IPS-20b (cell line): ENCODE results near the gene CDKAL1.
"Not testable (repeated sequence)": the region's sequence is repeated elsewhere in the genome, so short reads cannot be mapped to it uniquely, and the experiment has no call there.

Experiments used
- H3K27ac ChIP-seq: one replicate; pipeline ENCODE4 v1.5.1; 2013; ENCODE audit warnings: low read length
- H3K27me3 ChIP-seq: 2 replicates; pipeline ENCODE4 v1.6.1; 2013; ENCODE audit warnings: mild to moderate bottlenecking, low read length, inconsistent platforms; ENCODE audit not compliant: insufficient read depth
- H3K36me3 ChIP-seq: 2 replicates; pipeline ENCODE4 v1.6.1; 2013; ENCODE audit warnings: low read depth, mild to moderate bottlenecking, inconsistent platforms, low read length, moderate library complexity; ENCODE audit not compliant: insufficient read depth
- H3K4me1 ChIP-seq: 2 replicates; pipeline ENCODE4 v1.6.1; 2013; ENCODE audit warnings: mild to moderate bottlenecking, control low read depth, inconsistent platforms, low read length, moderate library complexity; ENCODE audit not compliant: insufficient read depth
- H3K4me3 ChIP-seq: 2 replicates; pipeline ENCODE4 v1.5.1; 2013; ENCODE audit warnings: mild to moderate bottlenecking, low read length, inconsistent platforms
- H3K9ac ChIP-seq: 2 replicates; pipeline ENCODE4 v1.6.1; 2013; ENCODE audit warnings: low read depth, mild to moderate bottlenecking, inconsistent platforms, low read length, moderate library complexity
- H3K9me3 ChIP-seq: 2 replicates; pipeline ENCODE4 v1.6.1; 2013; ENCODE audit warnings: mild to moderate bottlenecking, low read depth, low read length, inconsistent platforms; ENCODE audit not compliant: insufficient read depth

Gene CDKAL1

GRCh38 chr6:21190701-21191100 is 656.4 kb downstream of the CDKAL1 start:
- Histone ChIP-seq H3K9ac (no peak overlapping the region), H3K4me3 (no peak overlapping the region), H3K9me3 (no peaks in the 10 kb centered on the region), H3K27ac (no peak overlapping the region), H3K4me1 (peaks cover 32% of the 10 kb centered on the region), H3K36me3 (no peaks in the 10 kb centered on the region), H3K27me3 (no peaks in the 10 kb centered on the region)

- Histone ChIP-seq H3K9ac (no peak overlapping the region), H3K4me1 (peaks cover 9% of the 10 kb centered on the region; the same call in 1 of the 2 replicates), H3K27me3 (no peaks in the 10 kb centered on the region), H3K36me3 (no peaks in the 10 kb centered on the region), H3K4me3 (no peak overlapping the region), H3K9me3 (no peaks in the 10 kb centered on the region), H3K27ac (no peak overlapping the region)
Observed at GRCh38 chr6:21193790-21194475, 659.7 kb downstream of the CDKAL1 start.

- not testable (repeated sequence) for H3K36me3 ChIP-seq, H3K9me3 ChIP-seq, H3K9ac ChIP-seq, H3K4me3 ChIP-seq, H3K27ac ChIP-seq, H3K27me3 ChIP-seq
- H3K4me1 ChIP-seq, result peaks cover 17% of the 10 kb centered on the region; the same call in 1 of the 2 replicates
Observed at GRCh38 chr6:21195301-21195700, 661.0 kb downstream of the CDKAL1 start.

GRCh38 chr6:21198032-21198640 is 663.9 kb downstream of the CDKAL1 start:
- Histone ChIP-seq H3K36me3 (no peaks in the 10 kb centered on the region), H3K9me3 (no peaks in the 10 kb centered on the region), H3K9ac (no peak overlapping the region), H3K27me3 (no peaks in the 10 kb centered on the region), H3K4me1 (peaks cover 19% of the 10 kb centered on the region; the same call in 1 of the 2 replicates), H3K4me3 (no peak overlapping the region), H3K27ac (no peak overlapping the region)

- Histone ChIP-seq H3K4me3 (no peak overlapping the region), H3K36me3 (no peaks in the 10 kb centered on the region), H3K27me3 (no peaks in the 10 kb centered on the region), H3K4me1 (peaks cover 19% of the 10 kb centered on the region; the same call in 1 of the 2 replicates), H3K9ac (no peak overlapping the region; the same call in 1 of the 2 replicates), H3K9me3 (no peaks in the 10 kb centered on the region), H3K27ac (no peak overlapping the region)
Observed at GRCh38 chr6:21199262-21199661, 665.0 kb downstream of the CDKAL1 start.

GRCh38 chr6:21200134-21200870 is 666.0 kb downstream of the CDKAL1 start:
- no peak overlapping the region for H3K9ac ChIP-seq
- H3K4me3 ChIP-seq, result no peak overlapping the region
- H3K27ac ChIP-seq, result no peak overlapping the region
- no peaks in the 10 kb centered on the region for H3K27me3 ChIP-seq
- no peaks in the 10 kb centered on the region for H3K9me3 ChIP-seq
- H3K36me3 ChIP-seq, result no peaks in the 10 kb centered on the region
- H3K4me1 ChIP-seq, result peaks cover 19% of the 10 kb centered on the region; the same call in 1 of the 2 replicates

GRCh38 chr6:21201187-21201586 is 666.9 kb downstream of the CDKAL1 start:
- Histone ChIP-seq H3K4me1 (peaks cover 19% of the 10 kb centered on the region; the same call in 1 of the 2 replicates), H3K4me3 (no peak overlapping the region), H3K27me3 (no peaks in the 10 kb centered on the region), H3K36me3 (no peaks in the 10 kb centered on the region), H3K27ac (no peak overlapping the region), H3K9me3 (no peaks in the 10 kb centered on the region), H3K9ac (no peak overlapping the region)

GRCh38 chr6:21201637-21202350 is 667.5 kb downstream of the CDKAL1 start:
- Histone ChIP-seq H3K4me3 (no peak overlapping the region), H3K4me1 (peaks cover 19% of the 10 kb centered on the region; the same call in 1 of the 2 replicates), H3K36me3 (no peaks in the 10 kb centered on the region), H3K9ac (no peak overlapping the region), H3K27me3 (no peaks in the 10 kb centered on the region), H3K27ac (no peak overlapping the region), H3K9me3 (no peaks in the 10 kb centered on the region)

- Histone ChIP-seq H3K36me3 (no peaks in the 10 kb centered on the region), H3K4me3 (no peak overlapping the region), H3K9me3 (no peaks in the 10 kb centered on the region), H3K9ac (no peak overlapping the region), H3K27me3 (no peaks in the 10 kb centered on the region), H3K27ac (no peak overlapping the region), H3K4me1 (peaks cover 19% of the 10 kb centered on the region; the same call in 1 of the 2 replicates)
Observed at GRCh38 chr6:21202521-21202920, 668.3 kb downstream of the CDKAL1 start.

- H3K36me3 ChIP-seq, result no peaks in the 10 kb centered on the region
- H3K4me3 ChIP-seq, result no peak overlapping the region
- H3K9ac ChIP-seq, result no peak overlapping the region
- H3K9me3 ChIP-seq, result no peaks in the 10 kb centered on the region
- H3K27me3 ChIP-seq, result no peaks in the 10 kb centered on the region
- H3K4me1 ChIP-seq, result peaks cover 7% of the 10 kb centered on the region; the same call in 1 of the 2 replicates
- no peak overlapping the region for H3K27ac ChIP-seq
Observed at GRCh38 chr6:21204951-21205350, 670.7 kb downstream of the CDKAL1 start.

GRCh38 chr6:21208081-21208795 is 674.0 kb downstream of the CDKAL1 start:
- Histone ChIP-seq H3K9ac (no peak overlapping the region), H3K36me3 (no peaks in the 10 kb centered on the region), H3K27ac (no peak overlapping the region), H3K4me3 (no peak overlapping the region), H3K9me3 (no peaks in the 10 kb centered on the region), H3K27me3 (no peaks in the 10 kb centered on the region), H3K4me1 (no peaks in the 10 kb centered on the region; the same call in 1 of the 2 replicates)
